HepG2 (cell line): ENCODE results near the gene PUS1. TPM values are rescaled to one million over a fixed set of nuclear protein-coding genes. Genes with fewer than 3 reads are reported as not detected.

Source experiments
- ATAC-seq: fragments of 200-7000 bp; cut with Tn5 transposase; 3 replicates; pipeline ENCODE4 v1.9.1; 2020; ENCODE audit warnings: mild to moderate bottlenecking, moderate library complexity
- BruUV-seq: library from RNA; stranded (reverse); fragments of 400-500 nt; replicated peaks from 2 replicates; lab custom pipeline; 2021; lab: Mats Ljungman, UMichigan
- CTCF ChIA-PET: fragments of 300-600 bp; formaldehyde crosslinking; extraction: SDS; loops from one replicate; lab custom pipeline; 2021; ENCODE audit warnings: low total read pairs, inconsistent platforms, low intra/inter-chr PET ratio; lab: Yijun Ruan, JAX
- POLR2A ChIA-PET: fragments of 350-600 bp; sonication (Branson Sonifier 250); formaldehyde crosslinking; loops from one replicate; lab custom pipeline; 2020; ENCODE audit warnings: antibody characterized with exemption, inconsistent platforms; lab: Yijun Ruan, JAX
- DNase-seq: peaks from one replicate; pipeline ENCODE4 v3.0.0-alpha.2; 2015; ENCODE audit warnings: low spot score
- FAIRE-seq: peaks from 3 replicates; lab custom pipeline; 2011; peaks lifted over from hg19 to GRCh38; lab: Jason Lieb, UNC
- H2AFZ ChIP-seq: one replicate; pipeline ENCODE4 v1.6.1; 2011; ENCODE audit warnings: low read length, inconsistent platforms
- H3K27ac ChIP-seq: fragments of 300-600 bp; 3 replicates; pipeline ENCODE4 v1.8.0; 2011; ENCODE audit warnings: mixed run types, mild to moderate bottlenecking, mixed read lengths, low read length, inconsistent platforms; ENCODE audit not compliant: insufficient read depth; ENCODE audit errors: extremely low read length
- H3K27me3 ChIP-seq, 2 experiments: fragments of 200-600 bp in 1 of 2; 2 replicates in 1 of 2; 3 replicates in 1 of 2; pipeline versions ENCODE4 v1.6.0 to v1.8.0; 2011; ENCODE audit warnings: low read length in 2 of 2, mild to moderate bottlenecking in 2 of 2, moderate library complexity in 2 of 2, inconsistent platforms in 1 of 2; ENCODE audit not compliant: insufficient read depth in 2 of 2, control insufficient read depth in 1 of 2
- H3K36me3 ChIP-seq, 2 experiments: fragments of 200-600 bp in 1 of 2; replicated peaks in 1 of 2; 2 replicates in 1 of 2; 3 replicates in 1 of 2; pipeline versions ENCODE4 v1.5.1 to v1.8.0; 2011; ENCODE audit warnings: low read length in 2 of 2, inconsistent platforms in 1 of 2; ENCODE audit not compliant: insufficient read depth in 2 of 2, control insufficient read depth in 1 of 2
- H3K4me1 ChIP-seq: 2 replicates; pipeline ENCODE4 v1.5.1; 2012; ENCODE audit warnings: low read length, inconsistent platforms; ENCODE audit not compliant: insufficient read depth
- H3K4me2 ChIP-seq: 2 replicates; pipeline ENCODE4 v1.6.0; 2011; ENCODE audit warnings: low read depth, low read length, inconsistent platforms
- H3K4me3 ChIP-seq, 3 experiments: fragments of 200-600 bp in 1 of 3; sonication (generic), shearing (Covaris generic) in 1 of 3; replicated peaks in 1 of 3; 2 replicates each; pipeline ENCODE4 v1.5.1; 2011 to 2016; ENCODE audit warnings: low read length in 3 of 3, inconsistent platforms in 2 of 3, low read depth in 2 of 3, mild to moderate bottlenecking in 2 of 3, control low read depth in 1 of 3, mixed read lengths in 1 of 3; ENCODE audit not compliant: insufficient read depth in 1 of 3
- H3K79me2 ChIP-seq: one replicate; pipeline ENCODE4 v1.6.1; 2011; ENCODE audit warnings: low read length, inconsistent platforms; ENCODE audit not compliant: insufficient read depth
- H3K9ac ChIP-seq: 2 replicates; pipeline ENCODE4 v1.6.0; 2011; ENCODE audit warnings: mild to moderate bottlenecking, low read depth, low read length, inconsistent platforms; ENCODE audit not compliant: insufficient read depth
- H3K9me3 ChIP-seq: 2 replicates; pipeline ENCODE4 v1.5.1; 2012; ENCODE audit warnings: mild to moderate bottlenecking, low read length
- H4K20me1 ChIP-seq: 2 replicates; pipeline ENCODE4 v1.6.0; 2011; ENCODE audit warnings: inconsistent platforms, mild to moderate bottlenecking, low read length, moderate library complexity; ENCODE audit not compliant: insufficient read depth
- ARID5B ChIP-seq: IDR thresholded peaks from 2 replicates; pipeline ENCODE4 v1.4.0; 2020; ENCODE audit warnings: mild to moderate bottlenecking, missing genetic modification reagents
- FUBP1 ChIP-seq: sonication (generic); formaldehyde crosslinking; IDR thresholded peaks from 2 replicates; pipeline ENCODE4 v1.5.1; 2020; ENCODE audit warnings: missing genetic modification reagents, mild to moderate bottlenecking, borderline replicate concordance
- HNRNPK ChIP-seq: fragments of 200-400 bp; formaldehyde crosslinking; IDR thresholded peaks from 2 replicates; pipeline ENCODE4 v1.6.1; 2018; ENCODE audit warnings: low read length, low read depth, moderate library complexity, mild to moderate bottlenecking; ENCODE audit not compliant: poor library complexity, severe bottlenecking
- MIER2 ChIP-seq: IDR thresholded peaks from 2 replicates; pipeline ENCODE4 v1.6.1; 2016; ENCODE audit warnings: missing biosample characterization, missing genetic modification reagents
- PCBP1 ChIP-seq: fragments of 200-400 bp; formaldehyde crosslinking; IDR thresholded peaks from 2 replicates; pipeline ENCODE4 v1.6.1; 2017; ENCODE audit warnings: mild to moderate bottlenecking, low read depth, low read length, borderline replicate concordance
- SETDB1 ChIP-seq: sonication (generic); formaldehyde crosslinking; IDR thresholded peaks from 2 replicates; pipeline ENCODE4 v1.5.1; 2020; ENCODE audit warnings: missing genetic modification reagents, mild to moderate bottlenecking, borderline replicate concordance
- ZNF17 ChIP-seq: sonication (generic); formaldehyde crosslinking; IDR thresholded peaks from 2 replicates; pipeline ENCODE4 v1.5.0; 2020; ENCODE audit warnings: mild to moderate bottlenecking, missing genetic modification reagents
- ZNF251 ChIP-seq: sonication (generic); formaldehyde crosslinking; IDR thresholded peaks from 2 replicates; pipeline ENCODE4 v1.9.0; 2021; ENCODE audit warnings: mild to moderate bottlenecking, missing genetic modification reagents
- WGBS: methylation state at CpG from one replicate; pipeline ENCODE4 v1.1.6; 2017; ENCODE audit warnings: low lambda C conversion rate; 5-methylcytosine and 5-hydroxymethylcytosine counted together
- in situ Hi-C: cut with HindIII; loops from 2 replicates; pipeline ENCODE4 v1.10.0; 2017; ENCODE audit warnings: low pct_unique_long_range_greater_than_20kb; ENCODE audit not compliant: extremely low pct_ligation_motif_present
- intact Hi-C: fragments of 100-400 bp; cut with micrococcal nuclease; formaldehyde crosslinking; loops from one replicate; pipeline ENCODE4 v1.10.0; 2022; ENCODE audit not compliant: unreplicated experiment
- polyA plus RNA-seq, 8 experiments: library from polyadenylated mRNA; depleted of rRNA in 3 of 8; stranded (reverse) in 7 of 8; unstranded in 1 of 8; fragments of >200 nt; fragmentation: Illumina TruSeq in 4 of 8; extraction: Trizol in 4 of 8; gene quantifications; 2 replicates each; pipeline versions ENCODE4 v1.2.1 to v1.2.3, GENCODE V29; 2011 to 2016; ENCODE audit warnings: low read depth in 4 of 8, missing spikeins in 1 of 8, mixed read lengths in 1 of 8; ENCODE audit not compliant: insufficient read depth in 1 of 8
- total RNA-seq, 5 experiments: library from RNA; depleted of rRNA; stranded (reverse); fragments of >200 nt; fragmentation: Illumina TruSeq; extraction: Trizol; gene quantifications; 2 replicates each; pipeline ENCODE4 v1.2.3, GENCODE V29; 2016; ENCODE audit warnings: low read depth in 1 of 5

Gene PUS1
- total and polyA plus RNA-seq, 2 of the 13 experiments (the other 11 are each of a cell fraction or from before 2014, with no cell fraction given) = 19.2 to 24.7 TPM

DNA sequence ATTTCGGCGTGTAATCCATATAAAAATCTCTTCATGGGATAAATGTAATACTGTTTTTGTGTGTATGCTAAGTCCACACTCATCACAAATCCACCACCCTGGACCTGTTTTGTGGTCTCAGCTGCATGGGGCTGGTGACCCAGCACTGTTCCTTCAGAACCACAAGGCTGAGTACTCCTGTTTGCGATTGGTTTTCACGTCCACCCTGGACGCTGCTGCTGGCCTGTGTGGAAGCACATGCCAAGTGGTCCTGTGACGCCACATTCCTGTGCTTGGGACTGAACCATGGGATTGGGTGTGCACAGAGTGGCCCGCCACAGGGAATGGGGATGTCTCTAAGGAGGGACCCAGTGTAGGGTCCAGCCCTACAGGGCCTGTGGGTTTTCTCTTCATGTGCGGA is 4.3 kb downstream of the PUS1 start:
- peaks cover 16% of the 10 kb centered on the region for H3K79me2 ChIP-seq
- no peak overlapping the region for H3K4me2 ChIP-seq
- 99% methylated on average over 8 of the region's 8 CpGs for WGBS
- TSS peak; percentile 17 for BruUV-seq
- no peak overlapping the region for H3K4me3 ChIP-seq
- H3K27me3 ChIP-seq = no peaks in the 10 kb centered on the region
- in situ Hi-C loops = no loop called here
- intact Hi-C loops = no loop called here
- peaks cover 18 to 39% of the 10 kb centered on the region in 2 experiments for H3K36me3 ChIP-seq
- no peak for FAIRE-seq
- no peaks in the 10 kb centered on the region for H3K9me3 ChIP-seq
- ChIA-PET CTCF (no interaction called here), POLR2A (no interaction called here)
- no peak overlapping the region for H2AFZ ChIP-seq
- DNase-seq = no peak
- peaks cover 12% of the 10 kb centered on the region for H3K4me1 ChIP-seq
- TF ChIP-seq PCBP1 = no peak
- no peak for TF ChIP-seq ZNF17
- no peak for TF ChIP-seq FUBP1 (CRISPR knock-in tag)
- TF ChIP-seq ARID5B = no peak
- TF ChIP-seq SETDB1 = no peak
- TF ChIP-seq ZNF251 = no peak
- TF ChIP-seq HNRNPK = no peak
- no peak for TF ChIP-seq MIER2 (CRISPR knock-in tag)
- no peak for ATAC-seq
- H3K9ac ChIP-seq = no peak overlapping the region
- H3K27ac ChIP-seq = no peak overlapping the region
- H4K20me1 ChIP-seq = peaks cover 2% of the 10 kb centered on the region; the same call in 1 of the 2 replicates
